C4-2B (cell line): Measurements from ENCODE around the gene UBA3.

Source experiments
- CTCF ChIP-seq: fragments of 450-650 bp; conservative IDR thresholded peaks from 2 replicates; pipeline ENCODE4 v1.5.1; 2017; ENCODE audit warnings: mild to moderate bottlenecking
- ZFX ChIP-seq: fragments of 450-650 bp; IDR thresholded peaks from 2 replicates; pipeline ENCODE4 v1.6.1; 2017

GRCh38 chr3:69094467-69095205, 14.5 kb upstream of the UBA3 start:
- TF ChIP-seq CTCF, result no peak
- no peak for TF ChIP-seq ZFX
